Measurements from ENCODE around the gene SEZ6.

SEZ6 gene

GRCh38 chr17:28949185-28950016 lies 56.4 kb downstream of the SEZ6 start (continued):
- TF ChIP-seq ELK4 (IDR thresholded peaks at IDR 0.05; ENCODE audit: borderline replicate concordance, low read depth, low read length): no peak
- peak; percentile 54 for TF ChIP-seq HIC1 (tag by site-specific recombination; IDR thresholded peaks at IDR 0.05)
- no peak for TF ChIP-seq ZNF837 (tag by site-specific recombination; IDR thresholded peaks at IDR 0.05)
- TF ChIP-seq EGR2 (tag by site-specific recombination; IDR thresholded peaks at IDR 0.05; ENCODE audit: low read depth): peak; percentile 34
- no peak for TF ChIP-seq ZNF121 (tag by site-specific recombination; IDR thresholded peaks at IDR 0.05)
- peak; percentile 34; the same call in 1 of the 2 replicates for TF ChIP-seq KLF10 (tag by site-specific recombination; IDR thresholded peaks at IDR 0.05)
- 0 out of 2 replicates have a peak, but pooled peaks have one; percentile 34 for TF ChIP-seq ZNF184 (tag by site-specific recombination; IDR thresholded peaks at IDR 0.05)
- TF ChIP-seq ZNF76 (tag by site-specific recombination; IDR thresholded peaks at IDR 0.05; ENCODE audit: borderline replicate concordance, low read depth): peak; percentile 29
- no peak for TF ChIP-seq GLI4 (tag by site-specific recombination; IDR thresholded peaks at IDR 0.05)
- TF ChIP-seq ZNF626 (tag by site-specific recombination; IDR thresholded peaks at IDR 0.05): no peak
- TF ChIP-seq ZNF513 (tag by site-specific recombination; IDR thresholded peaks at IDR 0.05): peak; percentile 38; the same call in 1 of the 2 replicates
- TF ChIP-seq ZNF24 (tag by site-specific recombination; IDR thresholded peaks at IDR 0.05): no peak
- peak; percentile 52 for TF ChIP-seq ZBTB11 (tag by site-specific recombination; conservative IDR thresholded peaks at IDR 0.05; ENCODE audit: low read depth)
- TF ChIP-seq ZEB2 (tag by site-specific recombination; IDR thresholded peaks at IDR 0.05): peak; percentile 49; the same call in 1 of the 2 replicates

GRCh38 chr17:28948873-28949184 lies 57.0 kb downstream of the SEZ6 start:
- Histone ChIP-seq H3K4me3 (ENCODE audit: low read depth, low read length) (peak overlapping the region; percentile 87), H3K4me1 (ENCODE audit: control insufficient read depth, insufficient read depth, low read length) (peaks cover 18% of the 10 kb centered on the region), H3K36me3 (ENCODE audit: control insufficient read depth in 2 of 2, insufficient read depth in 1 of 2, low read length in 2 of 2) (peaks cover 19 to 21% of the 10 kb centered on the region in 2 experiments), H3K9me3 (ENCODE audit: control insufficient read depth, insufficient read depth, low read depth, low read length) (no peaks in the 10 kb centered on the region), H3K27ac (ENCODE audit: extremely low read depth, low read depth, low read length) (peak overlapping the region; percentile 81)
- CTCF ChIA-PET: interaction anchor here (0.6 to 18.9 kb wide), 8 partner anchors 17 to 199 kb away, joined by 3 to 680 read pairs (median 4); no protein-coding TSS in a partner anchor
- POLR2A ChIA-PET: interaction anchor here (1.2 to 2.3 kb wide), 5 partner anchors 9 to 222 kb away, joined by 3 to 48 read pairs (median 10); partner anchors contain the start of genes FLOT2, NEK8 and TLCD1
- TF ChIP-seq ZNF211 (tag by site-specific recombination; IDR thresholded peaks at IDR 0.05; ENCODE audit: low read depth): no peak
- no peak for TF ChIP-seq ZNF658 (tag by site-specific recombination; IDR thresholded peaks at IDR 0.05)
- TF ChIP-seq GLI4 (tag by site-specific recombination; IDR thresholded peaks at IDR 0.05): no peak
- TF ChIP-seq ZXDB (tag by site-specific recombination; IDR thresholded peaks at IDR 0.05): no peak
- no peak for TF ChIP-seq KLF17 (tag by site-specific recombination; IDR thresholded peaks at IDR 0.05)
- no peak for TF ChIP-seq KLF9 (tag by site-specific recombination; IDR thresholded peaks at IDR 0.05; ENCODE audit: low read depth)
- no peak for TF ChIP-seq ZNF302 (tag by site-specific recombination; IDR thresholded peaks at IDR 0.05; ENCODE audit: low read depth)
- TF ChIP-seq ZBTB7A (tag by site-specific recombination; IDR thresholded peaks at IDR 0.05; ENCODE audit: low read depth): no peak
- TF ChIP-seq ZNF394 (tag by site-specific recombination; IDR thresholded peaks at IDR 0.05; ENCODE audit: borderline replicate concordance): no peak
- TF ChIP-seq ZNF223 (tag by site-specific recombination; IDR thresholded peaks at IDR 0.05): no peak
- TF ChIP-seq KLF7 (tag by site-specific recombination; IDR thresholded peaks at IDR 0.05; ENCODE audit: borderline replicate concordance): no peak
- TF ChIP-seq PRDM6 (tag by site-specific recombination; IDR thresholded peaks at IDR 0.05): no peak
